Astrocyte of the spinal cord (primary cell): ENCODE measurements around the gene FRYL.

Experiments
- DNase-seq: peaks from one replicate; pipeline ENCODE4 v3.0.0; 2011; ENCODE audit warnings: low read depth, low spot score
- H3K4me3 ChIP-seq: 2 replicates; pipeline ENCODE4 v1.5.1; 2011; ENCODE audit warnings: low read depth, mild to moderate bottlenecking, low read length, moderate library complexity
- in situ Hi-C: cut with HindIII; loops from 2 replicates; pipeline ENCODE4 v1.10.0; 2017; ENCODE audit warnings: low sequenced_read_pairs
- TF ChIP-seq, protein P1 (sequence below): IDR thresholded peaks from 2 replicates; pipeline ENCODE4 v1.5.1; 2012; ENCODE audit warnings: low read depth, mild to moderate bottlenecking, low read length, inconsistent platforms

The FRYL gene

DNA sequence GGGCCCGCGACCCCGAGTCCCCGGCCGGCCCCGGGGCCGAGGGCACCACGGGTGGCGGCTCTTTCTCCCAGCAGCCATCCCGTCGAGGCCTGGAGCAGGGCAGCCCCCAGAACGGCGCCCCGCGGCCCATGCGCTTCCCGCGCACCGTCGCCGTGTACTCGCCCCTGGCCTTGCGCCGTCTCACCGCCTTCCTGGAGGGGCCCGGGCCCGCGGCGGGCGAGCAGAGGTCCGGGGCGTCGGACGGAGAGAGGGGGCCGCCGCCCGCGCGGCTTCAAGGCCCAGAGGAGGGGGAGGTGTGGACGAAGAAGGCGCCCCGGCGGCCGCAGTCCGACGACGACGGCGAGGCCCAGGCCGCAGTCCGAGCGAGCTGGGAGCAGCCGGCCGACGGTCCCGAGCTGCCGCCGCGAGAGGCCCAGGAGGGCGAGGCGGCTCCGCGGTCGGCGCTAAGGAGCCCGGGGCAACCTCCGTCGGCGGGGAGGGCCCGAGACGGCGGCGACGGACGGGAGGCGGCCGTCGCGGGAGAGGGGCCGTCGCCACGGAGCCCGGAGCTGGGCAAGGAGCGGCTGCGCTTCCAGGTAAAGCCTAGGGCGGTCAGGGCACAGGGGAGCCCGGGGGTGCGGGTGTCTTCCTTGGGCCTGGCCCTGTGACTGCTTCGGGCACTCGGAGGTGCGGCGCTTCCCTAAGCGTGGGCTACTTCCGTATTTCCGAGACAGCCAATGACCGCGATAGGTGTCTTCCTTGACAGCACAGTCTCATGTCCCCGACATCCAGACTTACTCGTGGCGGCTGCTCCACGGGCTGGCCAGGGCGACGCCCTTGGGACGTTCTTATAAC lies 289.2 kb downstream of the FRYL start:
- TF ChIP-seq, protein P1, sequence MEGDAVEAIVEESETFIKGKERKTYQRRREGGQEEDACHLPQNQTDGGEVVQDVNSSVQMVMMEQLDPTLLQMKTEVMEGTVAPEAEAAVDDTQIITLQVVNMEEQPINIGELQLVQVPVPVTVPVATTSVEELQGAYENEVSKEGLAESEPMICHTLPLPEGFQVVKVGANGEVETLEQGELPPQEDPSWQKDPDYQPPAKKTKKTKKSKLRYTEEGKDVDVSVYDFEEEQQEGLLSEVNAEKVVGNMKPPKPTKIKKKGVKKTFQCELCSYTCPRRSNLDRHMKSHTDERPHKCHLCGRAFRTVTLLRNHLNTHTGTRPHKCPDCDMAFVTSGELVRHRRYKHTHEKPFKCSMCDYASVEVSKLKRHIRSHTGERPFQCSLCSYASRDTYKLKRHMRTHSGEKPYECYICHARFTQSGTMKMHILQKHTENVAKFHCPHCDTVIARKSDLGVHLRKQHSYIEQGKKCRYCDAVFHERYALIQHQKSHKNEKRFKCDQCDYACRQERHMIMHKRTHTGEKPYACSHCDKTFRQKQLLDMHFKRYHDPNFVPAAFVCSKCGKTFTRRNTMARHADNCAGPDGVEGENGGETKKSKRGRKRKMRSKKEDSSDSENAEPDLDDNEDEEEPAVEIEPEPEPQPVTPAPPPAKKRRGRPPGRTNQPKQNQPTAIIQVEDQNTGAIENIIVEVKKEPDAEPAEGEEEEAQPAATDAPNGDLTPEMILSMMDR: no peak
- H3K4me3 ChIP-seq: no peak overlapping the region
- in situ Hi-C loops: no loop called here
- DNase-seq: no peak

DNA sequence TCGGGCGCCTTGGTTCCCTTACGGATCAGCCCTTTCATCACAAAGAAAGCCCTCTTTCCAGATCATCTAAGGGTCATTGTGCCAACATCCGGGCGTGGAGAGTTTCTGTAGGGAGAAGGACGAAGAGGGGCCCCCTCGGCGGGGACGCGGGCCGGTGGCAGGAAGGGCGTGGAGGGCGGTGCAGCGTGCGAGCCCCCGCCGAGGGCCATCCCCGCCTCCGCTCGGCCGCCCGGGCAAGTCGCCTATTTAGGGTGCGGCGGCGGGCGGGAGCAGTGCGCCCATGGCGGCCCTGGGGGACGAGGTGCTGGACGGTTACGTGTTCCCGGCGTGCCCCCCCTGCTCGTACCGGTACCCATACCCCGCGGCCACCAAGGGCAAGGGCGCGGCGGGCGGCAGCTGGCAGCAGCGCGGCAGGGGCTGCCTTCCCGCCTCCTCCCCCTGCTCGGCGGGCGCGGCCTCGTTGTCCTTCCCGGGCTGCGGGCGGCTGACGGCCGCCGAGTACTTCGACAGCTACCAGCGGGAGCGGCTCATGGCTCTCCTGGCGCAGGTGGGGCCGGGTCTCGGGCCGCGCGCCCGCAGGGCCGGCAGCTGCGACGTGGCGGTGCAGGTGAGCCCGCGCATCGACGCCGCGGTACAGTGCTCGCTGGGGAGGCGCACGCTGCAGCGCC lies 289.9 kb downstream of the FRYL start, which contains the start of gene ZAR1:
Gene ZAR1 (plus strand): TSS at position 241 of the 668 bp plus-strand sequence. CDS start 40 bp downstream, at position 281.
- DNase-seq: no peak
- no peak within 1 kb of the TSS for H3K4me3 ChIP-seq
- in situ Hi-C loops: no loop called here
- TF ChIP-seq, protein P1: no peak

DNA sequence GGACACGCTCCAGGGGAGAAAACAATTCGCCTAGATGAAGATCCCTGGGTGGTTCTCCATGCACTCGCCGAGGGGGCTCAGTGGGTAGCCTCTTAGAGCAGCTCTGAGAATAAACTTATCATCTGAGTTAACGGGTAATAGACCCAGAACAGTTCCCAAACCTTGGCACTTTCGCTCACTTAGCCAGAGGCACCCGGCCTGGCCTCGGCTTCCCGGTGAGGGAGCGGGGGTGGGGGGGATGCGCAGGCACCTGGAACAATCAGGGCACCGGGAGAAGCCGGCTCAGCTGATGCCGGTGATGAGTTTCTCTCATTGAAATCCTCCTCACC lies 290.4 kb downstream of the FRYL start:
- DNase-seq: no peak
- H3K4me3 ChIP-seq: no peak overlapping the region
- TF ChIP-seq, protein P1: no peak
- in situ Hi-C loops: no loop called here

DNA sequence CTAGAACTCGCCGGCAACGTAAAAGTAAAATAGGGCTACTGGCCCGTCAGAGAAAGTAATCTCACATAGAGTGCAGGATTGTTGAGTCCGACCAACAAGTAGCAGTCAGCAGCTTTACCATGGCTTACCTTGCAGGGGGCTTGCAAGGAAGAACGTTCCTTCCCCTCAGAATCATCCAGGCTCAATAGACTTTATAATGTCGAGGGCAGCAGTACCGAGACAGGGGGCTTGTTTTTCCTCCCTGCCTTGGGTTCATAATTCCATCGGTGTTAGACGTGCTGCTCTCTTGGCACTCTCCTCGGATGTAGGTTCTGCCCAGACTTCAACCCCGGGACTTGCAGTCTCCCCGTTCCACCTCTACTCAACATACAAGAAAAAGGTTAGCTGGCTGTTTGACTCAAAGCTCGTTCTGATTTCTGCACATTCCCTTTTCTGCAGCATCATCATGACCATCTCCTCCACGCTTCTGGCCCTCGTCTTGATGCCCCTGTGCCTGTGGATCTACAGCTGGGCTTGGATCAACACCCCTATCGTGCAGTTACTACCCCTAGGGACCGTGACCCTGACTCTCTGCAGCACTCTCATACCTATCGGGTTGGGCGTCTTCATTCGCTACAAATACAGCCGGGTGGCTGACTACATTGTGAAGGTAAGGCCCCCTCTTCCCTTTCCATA lies 295.4 kb downstream of the FRYL start:
- TF ChIP-seq, protein P1: no peak
- DNase-seq: no peak
- in situ Hi-C loops: no loop called here
- H3K4me3 ChIP-seq: no peak overlapping the region

DNA sequence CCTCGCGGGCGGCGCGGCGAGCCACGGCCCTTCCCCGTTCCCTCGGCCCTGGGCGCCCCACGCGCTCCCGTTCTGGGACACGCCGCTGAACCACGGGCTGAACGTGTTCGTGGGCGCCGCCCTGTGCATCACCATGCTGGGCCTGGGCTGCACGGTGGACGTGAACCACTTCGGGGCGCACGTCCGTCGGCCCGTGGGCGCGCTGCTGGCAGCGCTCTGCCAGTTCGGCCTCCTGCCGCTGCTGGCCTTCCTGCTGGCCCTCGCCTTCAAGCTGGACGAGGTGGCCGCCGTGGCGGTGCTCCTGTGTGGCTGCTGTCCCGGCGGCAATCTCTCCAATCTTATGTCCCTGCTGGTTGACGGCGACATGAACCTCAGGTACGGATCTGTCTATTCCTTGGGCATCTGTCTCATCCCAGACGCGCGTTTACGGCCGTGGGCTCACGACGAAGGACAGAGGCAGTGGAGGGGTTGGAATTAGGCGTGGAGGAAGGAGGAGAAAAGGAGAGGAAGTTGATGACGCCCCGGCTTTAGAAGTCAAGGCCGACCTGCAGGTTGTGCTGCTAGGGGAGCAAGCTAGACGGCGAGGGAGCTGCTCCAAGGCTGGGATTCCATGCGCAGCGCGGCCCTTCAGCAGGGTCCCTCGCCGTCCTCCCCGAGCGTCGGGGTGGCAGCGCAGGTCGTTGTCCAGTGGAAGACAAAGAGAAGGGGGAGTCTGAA lies 296.1 kb downstream of the FRYL start:
- no peak for DNase-seq
- in situ Hi-C loops: no loop called here

More for the DNA sequence above, 296.1 kb downstream of the FRYL start:
- no peak overlapping the region for H3K4me3 ChIP-seq
- TF ChIP-seq, protein P1: no peak
